ENCODE results near the gene MPDZ.

DNA sequence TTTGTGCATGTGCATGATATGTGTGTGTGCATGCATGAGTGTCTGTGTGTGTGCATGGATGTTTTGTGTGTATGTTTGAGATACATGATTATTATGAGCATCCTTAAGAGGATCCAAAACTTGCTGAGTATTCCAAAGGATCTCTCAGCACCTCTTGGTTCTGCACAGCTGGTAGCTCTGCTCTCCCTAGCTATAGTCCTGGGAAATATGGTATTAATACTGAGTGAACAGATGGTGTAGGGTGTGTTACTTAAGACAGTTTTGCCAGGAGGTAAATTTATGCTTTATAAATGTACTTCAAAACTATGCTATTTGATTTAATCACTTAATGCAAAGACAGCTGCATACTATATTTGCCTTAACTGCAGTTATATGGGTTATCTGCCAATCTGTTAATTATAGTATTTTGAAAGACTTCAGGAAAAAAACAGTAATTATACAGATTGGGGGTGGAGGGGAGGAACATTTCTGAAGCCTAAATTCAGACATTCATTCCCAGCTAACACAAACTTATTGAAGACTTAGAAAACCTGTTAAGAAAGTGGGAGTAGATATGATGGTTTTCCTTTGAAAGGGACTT lies 215.5 kb downstream of the MPDZ start:
- no peak for TF ChIP-seq POLR2A (IDR thresholded peaks at IDR 0.05)
- TF ChIP-seq, protein P1, sequence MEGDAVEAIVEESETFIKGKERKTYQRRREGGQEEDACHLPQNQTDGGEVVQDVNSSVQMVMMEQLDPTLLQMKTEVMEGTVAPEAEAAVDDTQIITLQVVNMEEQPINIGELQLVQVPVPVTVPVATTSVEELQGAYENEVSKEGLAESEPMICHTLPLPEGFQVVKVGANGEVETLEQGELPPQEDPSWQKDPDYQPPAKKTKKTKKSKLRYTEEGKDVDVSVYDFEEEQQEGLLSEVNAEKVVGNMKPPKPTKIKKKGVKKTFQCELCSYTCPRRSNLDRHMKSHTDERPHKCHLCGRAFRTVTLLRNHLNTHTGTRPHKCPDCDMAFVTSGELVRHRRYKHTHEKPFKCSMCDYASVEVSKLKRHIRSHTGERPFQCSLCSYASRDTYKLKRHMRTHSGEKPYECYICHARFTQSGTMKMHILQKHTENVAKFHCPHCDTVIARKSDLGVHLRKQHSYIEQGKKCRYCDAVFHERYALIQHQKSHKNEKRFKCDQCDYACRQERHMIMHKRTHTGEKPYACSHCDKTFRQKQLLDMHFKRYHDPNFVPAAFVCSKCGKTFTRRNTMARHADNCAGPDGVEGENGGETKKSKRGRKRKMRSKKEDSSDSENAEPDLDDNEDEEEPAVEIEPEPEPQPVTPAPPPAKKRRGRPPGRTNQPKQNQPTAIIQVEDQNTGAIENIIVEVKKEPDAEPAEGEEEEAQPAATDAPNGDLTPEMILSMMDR (IDR thresholded peaks at IDR 0.05), result no peak
